ENCODE results near the gene FDX2. TPM values are rescaled to one million over a fixed set of nuclear protein-coding genes. Genes with fewer than 3 reads are reported as not detected.

FDX2 gene
- total and polyA plus RNA-seq, 8 donors = 16.0 to 25.4 (median 19.6) TPM

- H3K4me1 ChIP-seq = peaks cover 45 to 98% of the 10 kb centered on the region in 2 donors
- H3K27me3 ChIP-seq = peaks cover 30 to 83% of the 10 kb centered on the region in 2 donors
These were observed 25.4 kb downstream of the FDX2 start for GRCh38 chr19:10290357-10290875.

GRCh38 chr19:10289836-10290356 lies 25.9 kb downstream of the FDX2 start, which contains the start of gene ICAM5:
TSS of gene ICAM5 (plus strand) at chr19:10289952. CDS start at chr19:10290044, 92 bp downstream.
- peak; percentile 0 for ATAC-seq
- peaks cover 25 to 77% of the 10 kb centered on the region in 2 donors for H3K27me3 ChIP-seq
- no peaks in the 10 kb centered on the region for H3K9me3 ChIP-seq
- peaks cover 47 to 98% of the 10 kb centered on the region in 2 donors for H3K4me1 ChIP-seq
- no peak for TF ChIP-seq CTCF (IDR thresholded peaks at IDR 0.05)
- peak within 1 kb of the TSS; percentile 48 for H3K4me3 ChIP-seq
- intact Hi-C loops (cut with DNase I) = no loop called here
- peak in 2 of 4 donors; percentile 50 to 86 for DNase-seq
- H3K27ac ChIP-seq = peak within 1 kb of the TSS; percentile 18 to 33
- peaks cover 0 to 14% of the 10 kb centered on the region in 2 donors for H3K36me3 ChIP-seq

More at GRCh38 chr19:10290357-10290875, 25.4 kb downstream of the FDX2 start:
- no peak overlapping the region for H3K27ac ChIP-seq
- peak in 1 of 4 donors; percentile 71 for DNase-seq
- H3K36me3 ChIP-seq = peaks cover 0 to 9% of the 10 kb centered on the region in 2 donors
- no peak for TF ChIP-seq CTCF (IDR thresholded peaks at IDR 0.05)
- ATAC-seq = no peak
- intact Hi-C loops (cut with DNase I) = no loop called here
- no peaks in the 10 kb centered on the region for H3K9me3 ChIP-seq
- H3K4me3 ChIP-seq = peak overlapping the region; percentile 48

- DNase-seq (peak; percentile 52 to 85 (median 66)), ATAC-seq (peak; percentile 4)
- Histone ChIP-seq H3K27ac (peak overlapping the region; percentile 2 to 33), H3K36me3 (peaks cover 0 to 20% of the 10 kb centered on the region in 2 donors), H3K9me3 (no peaks in the 10 kb centered on the region), H3K4me3 (peak overlapping the region; percentile 48), H3K4me1 (peaks cover 47 to 98% of the 10 kb centered on the region in 2 donors), H3K27me3 (peaks cover 19 to 71% of the 10 kb centered on the region in 2 donors)
- intact Hi-C loops (cut with DNase I) = no loop called here
- no peak for TF ChIP-seq CTCF (IDR thresholded peaks at IDR 0.05)
These were observed 26.5 kb downstream of the FDX2 start for GRCh38 chr19:10289167-10289835.

GRCh38 chr19:10288662-10289166 lies 27.1 kb downstream of the FDX2 start:
- TF ChIP-seq CTCF (IDR thresholded peaks at IDR 0.05) = no peak
- H3K4me3 ChIP-seq = peak overlapping the region; percentile 48
- peaks cover 0 to 26% of the 10 kb centered on the region in 2 donors for H3K36me3 ChIP-seq
- H3K27ac ChIP-seq = peak overlapping the region; percentile 2 to 33
- intact Hi-C loops (cut with DNase I) = no loop called here
- DNase-seq (peak in 3 of 4 donors; percentile 52 to 82 (median 76)), ATAC-seq (peak; percentile 6)
- H3K4me1 ChIP-seq = peaks cover 47 to 99% of the 10 kb centered on the region in 2 donors
- H3K9me3 ChIP-seq = no peaks in the 10 kb centered on the region
- H3K27me3 ChIP-seq = peaks cover 14 to 65% of the 10 kb centered on the region in 2 donors
